ENCODE measurements around the gene CSNK2A1.
"Not testable (repeated sequence)": the region's sequence is repeated elsewhere in the genome, so short reads cannot be mapped to it uniquely, and the experiment has no call there.

GRCh38 chr20:452021-452420 lies 91.6 kb downstream of the CSNK2A1 start:
- not testable (repeated sequence) for TF ChIP-seq CTCF, POLR2A (IDR thresholded peaks at IDR 0.05)

Measured in body of pancreas (tissue), 4 donors.